Cortex of kidney (tissue), 1 donor: ENCODE data around the gene GPR149.
"Not testable (repeated sequence)": the region's sequence is repeated elsewhere in the genome, so short reads cannot be mapped to it uniquely, and the experiment has no call there.

ENCODE experiments used
- DNase-seq: peaks from one replicate; lab custom pipeline; 2025; lab: John Stamatoyannopoulos, UW

GPR149 gene, protein sequence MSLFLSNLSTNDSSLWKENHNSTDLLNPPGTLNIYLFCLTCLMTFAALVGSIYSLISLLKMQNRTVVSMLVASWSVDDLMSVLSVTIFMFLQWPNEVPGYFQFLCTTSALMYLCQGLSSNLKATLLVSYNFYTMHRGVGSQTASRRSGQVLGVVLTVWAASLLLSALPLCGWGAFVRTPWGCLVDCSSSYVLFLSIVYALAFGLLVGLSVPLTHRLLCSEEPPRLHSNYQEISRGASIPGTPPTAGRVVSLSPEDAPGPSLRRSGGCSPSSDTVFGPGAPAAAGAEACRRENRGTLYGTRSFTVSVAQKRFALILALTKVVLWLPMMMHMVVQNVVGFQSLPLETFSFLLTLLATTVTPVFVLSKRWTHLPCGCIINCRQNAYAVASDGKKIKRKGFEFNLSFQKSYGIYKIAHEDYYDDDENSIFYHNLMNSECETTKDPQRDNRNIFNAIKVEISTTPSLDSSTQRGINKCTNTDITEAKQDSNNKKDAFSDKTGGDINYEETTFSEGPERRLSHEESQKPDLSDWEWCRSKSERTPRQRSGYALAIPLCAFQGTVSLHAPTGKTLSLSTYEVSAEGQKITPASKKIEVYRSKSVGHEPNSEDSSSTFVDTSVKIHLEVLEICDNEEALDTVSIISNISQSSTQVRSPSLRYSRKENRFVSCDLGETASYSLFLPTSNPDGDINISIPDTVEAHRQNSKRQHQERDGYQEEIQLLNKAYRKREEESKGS

DNA sequence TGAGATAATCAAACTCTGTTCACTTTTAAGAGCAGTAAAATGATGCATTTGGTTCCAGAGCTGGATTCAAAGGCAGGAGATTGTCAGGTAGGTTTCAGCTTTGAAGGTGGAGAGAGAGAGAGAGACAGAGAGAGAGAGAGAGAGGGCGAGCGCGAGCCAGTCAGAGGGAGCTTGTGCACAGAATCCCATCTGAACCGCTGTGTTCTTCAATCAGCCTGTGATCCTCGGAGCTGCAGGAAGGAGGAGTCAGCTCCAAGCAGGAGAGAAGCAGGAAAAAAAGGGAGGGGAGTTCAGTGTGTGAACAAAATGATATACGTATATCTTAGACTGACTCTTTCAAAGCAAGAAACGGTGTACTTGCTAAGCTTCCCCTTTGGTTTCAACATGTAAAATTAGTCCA lies at the start of gene GPR149:
Gene GPR149 (minus strand): TSS at position 177 of the 400 bp plus-strand sequence. CDS start 575 bp downstream, outside the sequence.
- DNase-seq, result no peak

DNA sequence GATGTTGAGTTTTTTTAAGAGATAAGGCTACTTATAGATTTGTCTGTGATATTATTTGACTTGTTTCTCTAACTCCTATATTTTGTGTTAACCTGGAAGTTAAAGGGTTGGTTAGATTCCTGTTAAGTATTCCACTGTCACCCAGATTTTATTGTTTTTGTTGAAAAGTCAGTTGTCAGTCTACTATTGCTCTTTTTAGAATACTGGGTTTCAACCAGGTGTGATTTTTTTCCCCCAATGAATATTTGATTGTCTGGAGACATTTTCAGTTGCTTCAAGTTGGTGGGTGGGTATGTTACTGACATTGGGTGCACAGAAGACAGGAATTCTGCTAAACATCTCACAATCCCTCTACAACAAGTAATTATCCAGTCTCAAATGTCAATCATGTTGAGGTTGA lies 43.8 kb upstream of the GPR149 start:
- no peak for DNase-seq

DNA sequence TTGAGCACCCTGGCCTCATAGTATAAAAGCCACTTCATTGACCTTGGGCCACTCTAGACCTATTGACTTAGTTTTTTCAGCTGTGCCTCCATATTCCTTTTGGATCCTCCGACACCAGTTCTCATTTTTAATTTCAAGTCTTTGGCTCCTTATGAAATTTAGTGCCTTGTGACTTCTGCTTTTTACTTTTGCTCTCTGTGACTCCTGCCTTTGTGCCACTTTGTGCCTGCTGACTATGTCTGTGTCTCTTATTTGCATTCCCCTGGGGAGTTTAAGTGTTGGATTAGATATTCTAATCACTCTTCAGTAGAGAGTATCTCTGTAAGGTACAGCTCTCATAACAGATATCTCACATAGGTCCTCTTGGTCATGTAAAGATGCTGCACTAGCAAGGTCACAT lies 39.6 kb upstream of the GPR149 start:
- DNase-seq, result no peak

DNA sequence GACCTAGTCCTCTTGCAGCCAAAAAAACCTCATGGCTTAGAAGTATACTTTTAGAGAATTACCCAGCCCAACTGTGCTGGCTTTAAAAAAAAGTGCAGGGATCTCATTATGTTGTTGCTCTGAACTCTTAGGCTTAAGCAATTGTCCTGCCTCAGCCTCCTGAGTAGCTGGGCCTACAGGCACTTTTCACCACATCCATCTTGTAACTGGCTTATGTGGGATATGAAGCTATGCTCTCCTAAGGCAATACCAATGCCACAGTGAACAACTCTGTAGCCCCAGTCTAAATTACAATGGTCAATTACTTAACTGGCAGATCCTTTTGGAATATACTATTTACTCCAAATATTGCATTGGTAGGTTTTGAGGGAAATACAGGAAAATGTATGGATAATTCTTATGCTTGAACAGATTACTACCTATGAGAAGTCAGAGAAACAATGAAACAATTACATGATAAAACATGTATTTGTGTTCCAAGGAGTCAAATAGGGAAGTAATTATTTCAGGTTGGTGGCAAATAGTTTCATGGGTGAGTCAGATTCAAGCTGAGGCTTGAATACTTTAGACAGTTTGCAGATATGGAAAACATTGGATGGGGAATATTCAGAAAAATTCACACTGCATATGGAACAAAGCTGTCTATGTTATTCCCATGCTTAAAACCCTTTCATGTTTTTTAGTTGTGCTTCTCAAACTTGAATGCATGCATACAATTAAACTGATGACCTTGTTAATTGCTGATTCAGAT lies 34.6 kb upstream of the GPR149 start:
- no peak for DNase-seq

DNA sequence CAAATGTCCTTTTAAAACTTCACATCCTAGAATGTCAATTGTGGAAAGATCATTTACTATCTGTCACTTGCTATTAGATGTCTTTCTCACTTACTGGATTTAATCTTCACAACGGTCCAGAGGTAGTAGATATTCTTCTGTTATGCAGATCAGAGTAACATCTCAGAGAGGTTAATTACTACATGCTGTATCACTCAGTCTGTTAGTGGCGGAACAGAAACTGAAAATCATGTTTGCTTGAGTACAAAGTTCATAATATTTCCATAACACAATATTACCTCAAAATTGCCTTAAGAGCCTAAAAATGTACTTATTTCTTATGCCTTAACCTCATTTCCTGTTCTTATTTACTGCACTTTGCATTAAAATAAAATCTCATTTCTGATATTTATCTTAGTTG lies 28.6 kb upstream of the GPR149 start:
- DNase-seq, result no peak

DNA sequence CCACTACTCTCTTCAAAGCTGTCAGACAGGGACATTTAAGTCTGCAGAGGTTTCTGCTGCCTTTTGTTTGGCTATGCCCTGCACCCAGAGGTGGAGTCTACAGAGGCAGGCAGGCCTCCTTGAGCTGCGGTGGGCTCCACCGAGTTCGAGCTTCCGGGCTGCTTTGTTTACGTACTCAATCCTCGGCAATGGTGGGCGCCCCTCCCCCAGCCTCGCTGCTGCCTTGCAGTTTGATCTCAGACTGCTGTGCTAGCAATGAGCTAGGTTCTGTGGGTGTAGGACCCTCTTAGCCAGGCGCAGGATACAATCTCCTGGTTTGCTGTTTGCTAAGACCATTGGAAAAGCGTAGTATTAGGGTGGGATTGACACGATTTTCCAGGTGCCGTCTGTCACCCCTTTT lies 9.1 kb upstream of the GPR149 start:
- not testable (repeated sequence) for DNase-seq

DNA sequence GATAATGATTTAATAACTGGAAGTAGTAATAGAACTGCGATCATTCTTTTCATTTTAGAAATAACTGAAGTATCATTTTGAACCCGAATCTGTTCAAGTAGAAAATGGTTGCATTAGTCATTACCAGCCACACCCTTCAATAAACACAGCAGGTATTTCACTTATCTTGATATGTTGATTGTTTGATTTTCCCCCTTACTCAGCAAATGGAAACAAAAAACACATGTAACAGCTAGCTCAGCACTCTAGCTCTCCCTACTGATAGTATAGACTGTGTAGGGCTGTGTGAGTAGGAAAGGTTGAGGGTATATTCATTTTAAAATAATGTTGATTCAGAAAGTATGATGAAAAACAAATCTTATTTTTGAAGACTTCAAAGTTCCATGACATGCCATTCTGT lies 1.1 kb upstream of the GPR149 start:
- DNase-seq, result no peak

DNA sequence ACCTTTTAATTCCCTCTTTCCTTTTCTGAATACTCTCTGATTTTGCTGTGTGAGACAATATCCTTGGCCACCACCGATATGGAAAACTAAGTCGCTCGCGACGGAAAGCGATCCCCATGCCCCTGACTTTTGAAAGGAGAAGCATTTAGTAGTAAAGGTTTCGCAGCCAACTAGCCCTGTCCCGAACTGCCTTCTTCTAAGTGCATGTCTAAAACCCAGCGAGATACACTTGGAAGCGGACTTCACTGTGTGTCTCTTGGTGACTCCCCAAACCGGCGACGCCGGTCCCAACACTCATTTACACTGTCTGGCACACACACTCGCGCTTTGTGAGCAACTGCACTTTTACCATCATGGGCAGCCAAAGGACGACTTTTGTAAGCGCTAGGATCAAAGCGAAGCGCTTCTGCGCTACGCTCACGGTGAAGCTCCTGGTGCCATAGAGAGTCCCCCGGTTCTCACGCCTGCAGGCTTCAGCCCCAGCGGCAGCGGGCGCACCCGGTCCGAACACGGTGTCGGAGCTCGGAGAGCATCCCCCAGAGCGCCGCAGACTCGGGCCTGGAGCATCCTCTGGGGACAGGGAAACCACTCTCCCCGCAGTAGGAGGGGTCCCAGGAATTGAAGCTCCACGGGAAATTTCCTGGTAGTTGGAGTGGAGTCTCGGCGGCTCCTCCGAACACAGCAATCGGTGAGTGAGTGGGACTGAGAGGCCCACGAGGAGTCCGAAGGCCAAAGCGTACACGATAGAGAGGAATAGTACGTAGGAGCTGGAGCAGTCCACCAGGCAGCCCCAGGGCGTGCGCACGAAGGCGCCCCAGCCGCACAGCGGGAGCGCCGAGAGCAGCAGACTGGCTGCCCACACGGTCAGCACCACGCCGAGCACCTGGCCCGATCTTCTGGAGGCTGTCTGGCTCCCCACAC lies 1.4 kb downstream of the GPR149 start:
- DNase-seq, result no peak

DNA sequence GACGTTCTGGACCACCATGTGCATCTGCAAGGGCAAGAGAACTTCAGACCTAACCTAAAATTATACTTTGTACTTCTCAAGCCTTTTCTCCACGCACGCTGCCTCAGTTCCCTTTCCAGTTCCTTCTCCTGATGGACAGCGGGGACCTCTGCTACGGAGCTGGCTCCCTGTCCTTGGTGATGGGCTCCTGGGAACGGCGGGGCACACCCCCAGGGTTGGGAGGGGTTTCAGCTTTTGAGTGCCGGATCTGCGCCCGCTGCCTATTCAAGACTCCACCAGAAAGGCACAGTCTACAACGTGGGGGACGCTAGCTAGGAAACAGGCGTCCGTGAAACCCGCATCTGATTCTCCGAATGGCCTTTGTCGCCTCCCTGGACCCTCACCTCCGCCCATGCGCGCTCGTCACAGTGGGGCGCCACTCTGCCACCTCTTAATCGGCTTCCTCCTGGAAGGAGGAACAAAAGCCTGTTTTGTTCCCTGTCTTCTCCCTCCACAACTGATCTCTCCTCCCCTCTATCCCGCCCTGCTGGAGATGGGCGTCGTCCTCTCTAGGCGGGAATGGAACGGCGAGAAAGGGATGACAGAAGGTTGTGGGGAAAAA lies 2.2 kb downstream of the GPR149 start:
- DNase-seq, result no peak

DNA sequence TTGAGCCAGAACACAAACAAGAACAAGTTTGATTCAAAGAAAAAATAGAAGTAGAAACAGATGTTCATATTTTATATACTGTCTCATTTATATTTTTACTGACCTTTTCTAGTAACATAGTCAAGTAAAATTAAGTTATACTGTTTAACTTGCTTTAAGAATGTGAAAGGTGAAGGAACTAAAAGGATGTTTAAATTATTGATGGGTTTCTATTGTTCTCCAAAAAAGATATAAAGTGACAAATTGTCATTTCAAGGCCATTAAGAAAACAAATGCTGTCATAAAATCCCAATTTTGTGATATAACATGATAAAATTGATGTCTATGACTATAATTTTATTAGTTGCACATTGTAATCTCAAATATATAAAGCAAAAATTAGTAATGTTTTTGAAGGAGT lies 7.3 kb downstream of the GPR149 start:
- no peak for DNase-seq

DNA sequence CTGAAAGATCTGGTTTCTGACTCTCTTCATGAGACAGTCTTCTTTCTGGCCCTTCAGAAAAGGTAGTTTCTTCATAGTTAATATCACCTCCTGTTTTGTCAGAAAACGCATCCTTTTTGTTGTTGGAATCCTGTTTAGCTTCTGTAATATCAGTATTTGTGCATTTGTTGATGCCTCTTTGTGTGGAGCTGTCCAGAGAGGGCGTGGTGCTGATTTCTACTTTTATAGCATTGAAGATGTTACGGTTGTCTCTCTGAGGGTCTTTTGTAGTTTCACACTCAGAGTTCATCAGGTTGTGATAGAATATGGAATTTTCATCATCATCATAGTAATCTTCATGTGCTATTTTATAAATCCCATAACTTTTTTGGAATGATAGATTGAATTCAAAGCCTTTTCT lies 8.9 kb downstream of the GPR149 start:
- no peak for DNase-seq

DNA sequence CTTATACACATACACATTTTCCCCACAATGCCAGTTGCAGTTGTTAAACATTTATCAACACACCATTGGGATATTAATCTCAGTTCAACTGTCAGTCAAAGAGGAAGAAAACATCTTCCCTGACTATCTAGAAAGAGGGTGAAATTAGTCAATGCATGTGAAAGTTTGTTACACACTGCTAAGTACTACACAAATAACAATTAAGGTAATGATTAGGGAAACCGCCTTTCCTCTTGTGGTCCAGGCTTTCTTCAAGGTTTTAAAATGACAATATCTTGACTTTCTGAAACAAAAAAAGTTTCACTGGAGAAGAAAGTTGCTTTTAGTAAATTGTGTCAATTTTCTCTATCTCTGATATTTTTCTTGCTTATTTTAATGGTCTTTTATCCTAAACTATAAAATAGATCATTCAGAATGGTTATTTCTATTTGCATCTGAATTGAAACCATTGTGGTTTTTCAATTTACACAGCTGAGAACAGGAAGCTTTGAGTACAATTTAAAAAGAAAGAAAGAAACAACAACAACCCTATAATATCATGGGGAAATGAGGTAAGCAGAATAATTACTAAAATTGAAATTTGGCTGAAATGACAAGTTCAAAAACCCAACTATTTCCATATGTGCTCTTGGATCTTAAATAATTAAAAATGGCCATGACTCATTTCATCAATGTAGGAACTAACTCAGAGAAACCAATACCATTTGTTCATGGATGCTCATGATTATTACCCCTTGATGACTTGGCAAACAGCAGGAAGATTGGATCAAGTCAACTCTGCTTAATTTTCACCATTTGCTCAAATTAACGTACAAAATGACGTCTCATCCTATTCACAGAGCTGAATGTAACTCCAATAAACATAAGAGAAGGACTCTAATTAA lies 31.7 kb downstream of the GPR149 start:
- DNase-seq, result no peak

DNA sequence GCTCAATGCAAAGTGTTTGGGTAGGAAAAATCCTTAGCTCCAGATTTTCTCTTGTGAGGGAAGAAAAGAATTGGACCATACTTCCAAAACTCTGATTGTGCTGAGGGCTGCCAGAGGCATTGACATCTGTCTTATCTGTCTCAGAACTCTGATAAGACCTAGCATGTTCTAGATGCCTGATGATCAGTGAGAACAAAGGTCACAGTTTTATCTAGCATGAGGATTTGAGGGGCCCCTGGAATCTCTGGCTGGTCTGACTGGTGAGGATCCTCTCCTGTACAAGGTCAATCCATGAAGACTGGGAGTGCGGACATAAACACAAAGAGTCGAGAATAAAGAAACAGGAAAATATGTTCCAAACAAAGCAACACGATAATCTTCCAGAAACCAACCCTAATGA lies 40.1 kb downstream of the GPR149 start:
- no peak for DNase-seq

DNA sequence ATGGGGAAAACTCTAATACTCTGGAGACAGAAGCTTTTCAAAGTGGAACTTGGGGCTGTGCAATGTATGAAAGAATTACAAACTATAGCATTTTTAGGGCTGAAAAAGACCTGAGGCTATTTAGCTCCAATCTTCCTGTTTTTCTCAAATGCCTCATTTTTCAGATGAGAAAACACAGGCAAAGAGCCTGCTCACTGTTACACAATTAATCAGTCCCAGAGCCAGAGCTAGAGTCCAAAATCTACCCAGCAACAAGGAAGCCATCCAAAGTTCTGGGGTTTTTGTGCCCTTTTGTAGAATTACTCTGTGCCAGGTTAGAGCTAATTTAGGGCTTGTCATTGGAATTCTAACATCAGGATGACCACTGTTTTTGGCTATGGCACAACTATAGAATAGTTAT lies 45.5 kb downstream of the GPR149 start:
- no peak for DNase-seq

DNA sequence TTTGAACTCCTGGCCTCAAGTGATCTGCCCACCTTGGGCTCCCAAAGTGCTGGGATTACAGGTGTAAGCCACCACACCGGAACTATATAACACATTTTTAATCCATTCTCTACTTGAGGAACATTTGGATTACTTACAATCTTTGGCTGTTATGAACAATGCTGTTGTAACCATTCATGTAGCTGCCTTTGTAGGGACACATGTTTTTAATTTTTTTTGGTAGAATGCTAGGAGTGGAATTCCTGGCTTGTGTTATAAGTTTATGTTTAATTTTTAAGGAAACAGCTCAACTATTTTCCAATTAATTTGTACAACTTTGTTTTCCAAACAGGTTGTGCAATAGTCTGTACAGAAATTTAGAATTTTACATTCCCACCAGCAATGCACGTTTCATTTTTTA lies 51.7 kb downstream of the GPR149 start:
- no peak for DNase-seq

DNA sequence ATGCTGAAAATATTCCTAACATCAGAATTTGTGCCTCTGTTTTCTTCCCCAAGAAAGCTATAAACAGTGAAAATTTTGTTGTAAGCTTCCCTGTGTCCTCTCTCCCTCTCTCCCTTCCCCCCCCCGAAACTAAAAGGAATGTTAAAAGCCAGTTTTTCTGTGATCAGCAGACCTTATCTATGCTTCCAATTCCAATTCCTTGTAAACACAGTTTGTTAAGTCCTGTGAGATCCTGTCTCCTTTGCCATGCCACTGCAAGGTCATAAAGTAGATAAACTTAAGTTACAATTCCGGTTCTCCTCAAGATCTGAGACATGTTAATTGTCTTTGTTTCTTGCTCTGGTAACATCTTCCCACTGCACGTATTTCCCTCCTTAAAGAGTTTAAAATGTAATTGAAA lies 62.8 kb downstream of the GPR149 start:
- DNase-seq, result no peak

DNA sequence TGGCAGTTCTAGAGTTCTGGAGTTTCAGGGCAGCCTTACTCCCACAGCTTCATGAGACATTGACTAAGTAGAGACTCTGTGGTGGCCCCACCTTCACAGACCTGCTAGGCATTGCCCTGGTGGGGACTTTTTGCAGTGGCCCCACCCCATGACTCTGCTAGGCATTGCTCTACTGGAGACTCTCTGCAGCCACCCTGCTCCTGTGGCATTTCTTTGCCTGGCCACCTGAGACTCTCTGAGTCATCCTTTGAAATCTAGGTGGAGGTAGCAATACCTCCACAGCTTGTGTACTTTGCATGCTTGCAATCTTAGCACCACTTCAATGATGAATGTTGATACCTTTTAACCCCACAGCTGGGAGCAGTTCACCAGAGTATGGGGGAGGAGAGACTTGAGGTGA lies 65.1 kb downstream of the GPR149 start:
- DNase-seq, result no peak

DNA sequence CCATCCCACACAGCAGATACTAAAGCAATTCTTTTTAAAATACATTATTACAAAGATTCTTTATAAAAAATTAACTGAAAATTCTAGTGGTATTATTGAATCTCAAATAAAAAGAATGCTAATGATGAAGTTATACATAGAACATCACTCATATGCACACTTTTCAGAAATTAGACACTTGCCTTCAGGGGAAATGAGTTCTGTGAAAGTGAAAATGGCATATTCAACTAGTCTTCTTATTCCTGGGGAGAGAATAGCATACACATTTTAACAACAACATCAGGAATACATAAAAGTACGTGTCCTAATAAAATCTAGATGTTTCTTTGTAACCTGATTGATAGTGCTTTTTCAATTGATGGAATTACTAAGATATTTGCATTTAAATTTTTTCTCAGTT lies 68.9 kb downstream of the GPR149 start:
- DNase-seq, result no peak

DNA sequence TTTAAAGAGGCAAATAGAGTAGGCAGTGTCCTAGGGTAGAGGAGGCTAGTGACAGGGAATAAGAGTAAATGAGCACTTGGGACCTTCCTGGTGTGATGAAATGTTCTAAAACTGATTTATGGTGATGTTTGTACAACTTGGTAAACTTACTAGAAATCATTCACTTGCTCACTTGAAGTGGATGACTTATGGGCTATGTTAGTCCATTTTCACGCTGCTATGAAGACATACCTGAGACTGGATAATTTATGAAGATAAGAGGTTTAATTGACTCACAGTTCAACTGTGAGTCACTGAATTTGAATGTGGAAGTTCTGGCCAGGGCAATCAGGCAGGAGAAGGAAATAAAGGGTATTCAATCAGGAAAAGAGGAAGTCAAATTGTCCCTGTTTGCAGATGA lies 74.0 kb downstream of the GPR149 start:
- DNase-seq, result no peak

DNA sequence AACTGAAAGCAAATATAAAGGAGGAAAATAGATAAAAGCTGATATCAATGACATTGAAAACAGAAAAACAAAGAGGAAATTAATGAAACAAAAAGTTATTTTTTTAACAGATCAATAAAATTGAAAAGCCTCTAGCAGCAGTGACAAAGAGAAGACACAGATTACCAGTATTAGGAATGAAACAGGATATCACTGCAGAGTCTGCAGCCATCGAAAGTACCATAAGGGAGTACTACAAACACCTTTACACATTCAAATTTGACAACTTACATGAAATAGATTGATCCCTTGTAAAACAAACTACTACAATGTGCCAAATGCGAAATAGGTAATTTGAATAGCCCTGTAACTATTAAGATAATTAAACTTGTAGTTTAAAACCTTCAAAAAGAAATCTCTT lies 80.8 kb downstream of the GPR149 start:
- no peak for DNase-seq
